GM21529 (cell line): ENCODE data around the gene TIE1.

ENCODE experiments used
- ATAC-seq: cut with Tn5 transposase; IDR thresholded peaks from one replicate; pipeline ENCODE4 v1.9.1; 2021; ENCODE audit not compliant: unreplicated experiment

Gene TIE1

GRCh38 chr1:43311521-43311920 lies 10.7 kb downstream of the TIE1 start:
- no peak for ATAC-seq

GRCh38 chr1:43312212-43312623 lies 11.4 kb downstream of the TIE1 start:
- no peak for ATAC-seq

DNA sequence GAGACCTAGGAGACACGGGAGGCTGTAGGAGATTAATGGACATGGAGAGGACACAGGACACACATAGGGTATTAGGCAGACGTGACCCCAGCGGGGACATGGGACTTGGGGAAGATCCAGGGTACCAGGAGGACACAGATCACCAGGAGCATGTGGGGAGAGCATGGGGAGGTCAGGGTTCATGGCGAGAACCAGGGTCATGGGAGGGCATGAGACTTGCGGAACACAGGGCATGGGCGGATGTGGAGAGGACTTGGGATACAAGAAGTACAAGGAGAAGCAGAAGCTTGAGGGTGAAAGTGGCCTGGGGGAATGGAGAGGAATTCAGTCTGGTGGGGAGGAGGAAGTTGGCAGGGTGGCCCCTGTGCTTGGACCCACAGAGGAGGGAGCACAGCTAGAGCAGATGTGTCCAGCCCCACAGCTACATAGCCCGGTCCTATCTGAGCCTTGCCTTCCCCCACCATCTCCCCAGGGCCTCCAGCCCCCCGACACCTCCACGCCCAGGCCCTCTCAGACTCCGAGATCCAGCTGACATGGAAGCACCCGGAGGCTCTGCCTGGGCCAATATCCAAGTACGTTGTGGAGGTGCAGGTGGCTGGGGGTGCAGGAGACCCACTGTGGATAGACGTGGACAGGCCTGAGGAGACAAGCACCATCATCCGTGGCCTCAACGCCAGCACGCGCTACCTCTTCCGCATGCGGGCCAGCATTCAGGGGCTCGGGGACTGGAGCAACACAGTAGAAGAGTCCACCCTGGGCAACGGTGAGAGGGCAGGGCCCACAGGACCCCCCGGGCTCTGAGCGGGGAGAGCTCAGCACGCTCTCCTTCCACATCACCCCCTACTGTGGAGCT lies 12.1 kb downstream of the TIE1 start:
- ATAC-seq: no peak

DNA sequence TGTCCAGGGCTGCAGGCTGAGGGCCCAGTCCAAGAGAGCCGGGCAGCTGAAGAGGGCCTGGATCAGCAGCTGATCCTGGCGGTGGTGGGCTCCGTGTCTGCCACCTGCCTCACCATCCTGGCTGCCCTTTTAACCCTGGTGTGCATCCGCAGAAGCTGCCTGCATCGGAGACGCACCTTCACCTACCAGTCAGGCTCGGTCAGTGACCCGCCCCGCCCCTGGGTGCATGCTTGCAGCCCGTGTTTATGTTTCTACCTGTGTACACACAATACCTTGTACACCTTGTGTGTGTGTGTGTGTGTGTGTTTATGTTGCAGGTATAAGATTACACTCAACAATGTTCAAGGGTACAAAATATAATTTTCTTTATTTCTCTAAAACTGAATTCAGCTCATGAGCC lies 13.0 kb downstream of the TIE1 start:
- no peak for ATAC-seq

DNA sequence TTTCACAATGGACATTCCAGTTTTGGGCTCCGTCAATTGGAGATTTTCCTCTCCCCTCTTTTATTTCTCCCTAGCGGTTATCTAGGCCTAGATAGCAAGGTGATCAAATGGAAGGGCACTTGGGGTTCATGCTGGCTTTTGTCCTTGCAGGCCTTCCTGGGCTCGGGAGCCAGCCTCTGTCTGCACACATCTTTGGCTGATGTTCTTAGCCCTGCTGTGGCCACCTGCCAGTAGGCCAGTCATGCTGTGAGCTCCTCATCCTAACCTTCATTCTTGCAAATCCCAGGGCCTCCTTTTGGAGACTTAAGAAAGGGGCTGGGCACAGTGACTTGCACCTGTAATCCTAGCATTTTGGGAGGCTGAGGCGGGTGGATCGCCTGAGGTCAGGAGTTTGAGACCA lies 13.5 kb downstream of the TIE1 start:
- ATAC-seq: no peak

DNA sequence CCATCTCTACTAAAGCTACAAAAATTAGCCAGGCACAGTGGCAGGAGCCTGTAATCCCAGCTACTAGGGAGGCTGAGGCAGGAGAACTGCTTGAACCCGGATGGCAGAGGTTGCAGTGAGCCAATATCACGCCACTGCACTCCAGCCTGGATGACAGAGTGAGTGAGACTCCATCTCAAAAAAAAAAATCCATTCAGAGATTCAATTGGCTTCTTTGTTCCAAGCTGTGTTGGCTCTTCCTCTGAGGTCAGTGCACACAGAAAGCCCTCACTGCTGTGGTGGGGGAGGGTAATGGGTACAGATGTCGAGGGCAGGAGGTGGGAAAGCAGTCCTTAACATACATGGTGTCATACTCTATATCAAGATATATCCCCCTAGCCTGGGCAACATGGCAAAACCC lies 14.7 kb downstream of the TIE1 start:
- no peak for ATAC-seq

DNA sequence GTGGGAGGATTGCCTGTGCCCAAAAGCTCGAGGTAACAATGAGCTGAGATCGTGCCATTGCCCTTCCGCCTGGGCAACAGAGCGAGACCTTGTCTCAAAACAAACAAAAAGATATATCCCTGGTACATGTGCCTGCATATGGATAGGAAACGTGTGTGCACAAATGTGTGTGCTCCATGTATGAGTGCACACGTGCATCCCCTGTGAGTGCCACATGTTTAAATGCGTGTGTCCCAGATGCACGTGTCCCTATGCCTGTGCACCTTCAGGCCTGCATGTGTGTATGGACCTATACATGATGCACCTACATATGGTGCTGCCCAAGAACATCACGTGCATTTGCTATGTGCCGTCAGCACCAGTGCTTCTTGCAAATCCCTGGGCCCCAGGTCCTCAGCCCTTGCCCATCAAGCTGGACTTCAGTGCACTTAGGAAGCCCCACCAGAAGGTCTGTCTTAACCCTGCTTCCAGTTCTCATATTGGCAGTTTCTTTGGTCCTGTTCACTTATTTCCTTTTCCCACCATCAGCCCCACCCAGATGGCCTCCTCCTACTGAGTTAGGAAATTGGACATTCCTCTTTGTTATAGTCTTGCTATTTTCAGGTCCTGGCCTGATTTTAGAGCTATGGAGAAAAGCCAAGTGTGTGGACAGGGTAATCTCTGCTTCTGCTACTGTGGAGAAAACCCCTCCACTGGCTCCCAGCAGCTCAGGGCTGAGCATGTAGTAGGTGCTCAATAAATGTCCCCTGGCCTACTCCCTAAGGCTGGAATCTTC lies 15.4 kb downstream of the TIE1 start:
- ATAC-seq: no peak

- no peak for ATAC-seq
These were observed 16.1 kb downstream of the TIE1 start for GRCh38 chr1:43316738-43317520.

DNA sequence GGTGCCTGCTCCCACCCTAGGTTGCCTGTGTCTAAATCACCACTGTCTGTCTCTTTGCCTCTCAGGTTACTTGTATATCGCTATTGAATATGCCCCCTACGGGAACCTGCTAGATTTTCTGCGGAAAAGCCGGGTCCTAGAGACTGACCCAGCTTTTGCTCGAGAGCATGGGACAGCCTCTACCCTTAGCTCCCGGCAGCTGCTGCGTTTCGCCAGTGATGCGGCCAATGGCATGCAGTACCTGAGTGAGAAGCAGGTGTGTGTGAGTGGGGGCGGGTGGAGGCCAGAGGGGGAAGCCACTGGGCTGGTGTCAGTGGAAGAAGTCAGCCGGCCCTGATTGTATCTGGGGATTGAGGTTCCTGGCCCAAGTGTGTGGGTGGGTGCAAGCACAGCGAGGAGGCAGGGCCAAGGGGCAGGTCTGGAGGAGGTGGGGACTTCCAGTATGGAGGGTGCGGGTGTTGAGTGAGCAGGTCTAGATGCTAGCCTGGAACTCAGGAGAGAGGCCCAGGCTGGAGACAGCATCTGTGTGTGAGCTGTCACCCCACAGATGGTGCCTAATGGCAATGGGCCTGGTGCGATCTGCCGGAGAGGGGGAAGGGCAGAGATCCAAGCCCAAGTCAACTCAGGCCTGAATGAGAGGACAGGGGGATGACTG lies 17.2 kb downstream of the TIE1 start:
- no peak for ATAC-seq

- no peak for ATAC-seq
These were observed 18.0 kb downstream of the TIE1 start for GRCh38 chr1:43318831-43319230.

DNA sequence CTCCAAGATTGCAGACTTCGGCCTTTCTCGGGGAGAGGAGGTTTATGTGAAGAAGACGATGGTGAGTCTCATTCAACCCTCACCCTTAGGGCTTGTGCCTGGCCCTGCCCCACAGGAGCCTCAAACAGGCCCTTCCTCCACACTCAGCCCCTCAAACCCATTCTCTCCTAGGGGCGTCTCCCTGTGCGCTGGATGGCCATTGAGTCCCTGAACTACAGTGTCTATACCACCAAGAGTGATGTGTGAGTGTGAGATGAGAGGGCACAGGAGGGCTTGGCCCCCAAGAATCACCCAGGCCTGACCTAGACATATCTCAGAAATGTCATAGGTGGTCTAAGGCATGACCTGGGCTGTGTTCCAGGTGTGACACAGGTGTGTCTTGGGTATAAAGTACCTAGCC lies 18.5 kb downstream of the TIE1 start:
- ATAC-seq: no peak

DNA sequence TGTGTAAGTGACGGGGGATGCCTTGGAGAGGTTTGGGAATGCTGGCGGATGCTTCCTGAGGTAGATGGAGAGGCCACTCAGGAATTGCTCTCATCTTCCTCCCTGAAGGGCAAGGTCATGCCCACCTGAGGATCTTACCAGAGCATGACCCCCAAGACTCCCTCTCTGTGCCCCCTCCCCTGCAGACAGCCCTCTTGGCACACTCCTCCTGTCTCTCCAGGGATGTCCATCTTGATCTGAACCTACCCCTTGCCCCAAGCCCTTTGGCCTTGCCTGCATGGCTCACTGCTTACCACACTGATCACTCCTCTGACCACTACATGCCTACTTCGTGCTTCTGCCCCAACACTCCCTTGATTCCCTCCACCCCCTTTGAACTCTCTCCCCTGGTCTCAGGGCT lies 19.0 kb downstream of the TIE1 start:
- ATAC-seq: no peak

DNA sequence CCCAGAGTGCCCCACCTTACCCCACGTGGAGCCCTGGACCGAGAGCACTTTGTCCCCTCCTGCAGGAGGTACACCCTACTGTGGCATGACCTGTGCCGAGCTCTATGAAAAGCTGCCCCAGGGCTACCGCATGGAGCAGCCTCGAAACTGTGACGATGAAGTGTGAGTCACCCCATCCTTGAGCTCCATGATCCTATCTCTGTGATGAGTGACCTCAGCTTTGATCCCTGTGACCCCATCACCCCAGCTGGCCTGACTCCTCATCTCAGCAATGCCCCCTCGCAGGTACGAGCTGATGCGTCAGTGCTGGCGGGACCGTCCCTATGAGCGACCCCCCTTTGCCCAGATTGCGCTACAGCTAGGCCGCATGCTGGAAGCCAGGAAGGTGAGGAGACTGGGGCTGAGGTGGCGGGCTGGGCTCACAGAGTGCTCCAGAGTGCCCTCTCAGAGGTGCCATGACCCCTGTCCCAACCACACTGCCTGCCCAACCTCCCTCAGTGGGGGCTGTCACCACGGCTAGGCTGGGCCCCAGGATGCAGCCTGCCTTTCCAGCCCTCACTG lies 20.6 kb downstream of the TIE1 start:
- ATAC-seq: no peak

GRCh38 chr1:43322506-43322905 lies 21.7 kb downstream of the TIE1 start:
- ATAC-seq: no peak

DNA sequence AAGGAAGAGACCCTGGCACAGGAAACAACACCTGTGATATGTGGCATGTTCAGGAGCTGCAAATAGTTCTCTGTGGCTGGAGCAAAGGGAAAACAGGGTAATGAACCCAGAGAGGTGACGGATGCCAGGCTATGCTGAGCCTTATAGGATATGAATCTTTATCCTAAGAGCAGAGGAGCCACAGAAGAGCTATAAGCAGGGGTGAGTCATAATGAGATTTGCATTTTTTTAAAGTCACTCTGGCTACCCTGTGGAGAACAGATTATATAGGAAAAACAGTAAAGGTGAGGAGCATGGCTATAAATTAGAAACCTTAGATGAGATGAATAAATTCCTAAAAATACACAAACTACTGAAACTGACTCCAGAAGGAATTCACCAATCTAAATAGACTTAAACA lies 24.0 kb downstream of the TIE1 start:
- ATAC-seq: no peak

- ATAC-seq: no peak
These were observed 24.6 kb downstream of the TIE1 start for GRCh38 chr1:43325381-43325780.

DNA sequence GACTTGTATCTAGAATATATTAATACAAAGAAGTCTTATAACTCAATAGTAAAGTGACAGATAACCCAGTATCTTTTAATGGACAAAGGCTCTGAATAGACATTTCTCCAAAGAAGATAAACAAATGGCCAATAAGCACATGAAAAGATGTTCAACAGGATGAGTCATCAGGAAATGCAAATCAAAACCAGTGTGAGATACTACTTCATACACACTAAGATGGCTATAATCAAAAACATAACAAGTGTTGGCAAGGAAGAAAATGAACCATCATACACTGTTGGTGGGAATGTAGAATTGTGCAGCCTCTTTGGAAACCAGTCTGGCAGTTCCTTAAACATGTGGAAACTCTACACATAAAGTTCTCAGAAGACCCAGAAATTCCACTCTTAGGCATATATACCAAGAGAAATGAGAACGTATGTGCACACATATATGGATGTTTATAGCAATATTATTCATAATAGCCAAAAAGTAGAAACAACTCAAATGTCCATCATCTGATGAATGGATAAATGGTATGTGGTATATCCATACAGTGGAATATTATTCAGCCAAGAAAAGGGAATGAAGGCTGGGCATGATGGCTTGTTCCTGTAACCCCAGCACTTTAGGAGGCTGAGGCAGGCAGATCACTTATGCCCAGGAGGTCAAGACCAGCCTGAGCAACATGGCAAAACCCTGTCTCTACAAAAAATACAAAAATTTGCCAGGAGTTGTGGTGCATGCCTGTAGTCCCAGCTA lies 26.9 kb downstream of the TIE1 start:
- ATAC-seq: no peak

- peak; percentile 71 for ATAC-seq
These were observed 29.4 kb downstream of the TIE1 start for GRCh38 chr1:43329995-43330751.

- ATAC-seq: no peak
These were observed 30.9 kb downstream of the TIE1 start for GRCh38 chr1:43331688-43332087.
